Measurements from ENCODE around the gene SNAP47. TPM values are rescaled to one million over a fixed set of nuclear protein-coding genes. Genes with fewer than 3 reads are reported as not detected.

Gene SNAP47
- total and polyA plus RNA-seq, 9 of the 15 experiments (the other 6 are each of a cell fraction or from before 2014, with no cell fraction given) = 2.5 to 41.3 (median 32.6) TPM

DNA sequence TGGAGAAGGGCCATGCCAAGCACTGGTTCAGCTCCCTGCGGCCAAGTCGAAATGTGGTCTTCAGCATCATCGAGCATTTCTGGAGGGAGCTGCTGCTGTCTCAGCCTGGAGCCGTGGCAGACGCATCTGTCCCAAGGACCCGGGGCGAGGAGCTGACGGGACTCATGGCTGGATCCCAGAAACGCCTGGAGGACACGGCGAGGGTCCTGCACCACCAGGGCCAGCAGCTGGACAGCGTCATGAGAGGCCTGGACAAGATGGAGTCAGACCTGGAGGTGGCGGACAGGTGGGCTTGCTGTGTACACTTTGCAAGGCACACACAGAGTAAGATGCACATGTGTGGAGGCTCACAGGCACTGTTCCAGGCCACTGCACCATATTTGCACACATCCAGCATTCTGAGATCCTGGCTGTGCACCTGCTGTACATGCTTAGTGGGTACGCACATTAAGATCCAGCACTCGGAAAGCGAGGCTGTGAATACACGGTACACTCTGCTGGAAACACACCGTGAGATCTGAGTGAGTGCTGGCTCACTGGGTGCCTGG, 12.8 kb downstream of the SNAP47 start (continued):
- TF ChIP-seq, protein P1, sequence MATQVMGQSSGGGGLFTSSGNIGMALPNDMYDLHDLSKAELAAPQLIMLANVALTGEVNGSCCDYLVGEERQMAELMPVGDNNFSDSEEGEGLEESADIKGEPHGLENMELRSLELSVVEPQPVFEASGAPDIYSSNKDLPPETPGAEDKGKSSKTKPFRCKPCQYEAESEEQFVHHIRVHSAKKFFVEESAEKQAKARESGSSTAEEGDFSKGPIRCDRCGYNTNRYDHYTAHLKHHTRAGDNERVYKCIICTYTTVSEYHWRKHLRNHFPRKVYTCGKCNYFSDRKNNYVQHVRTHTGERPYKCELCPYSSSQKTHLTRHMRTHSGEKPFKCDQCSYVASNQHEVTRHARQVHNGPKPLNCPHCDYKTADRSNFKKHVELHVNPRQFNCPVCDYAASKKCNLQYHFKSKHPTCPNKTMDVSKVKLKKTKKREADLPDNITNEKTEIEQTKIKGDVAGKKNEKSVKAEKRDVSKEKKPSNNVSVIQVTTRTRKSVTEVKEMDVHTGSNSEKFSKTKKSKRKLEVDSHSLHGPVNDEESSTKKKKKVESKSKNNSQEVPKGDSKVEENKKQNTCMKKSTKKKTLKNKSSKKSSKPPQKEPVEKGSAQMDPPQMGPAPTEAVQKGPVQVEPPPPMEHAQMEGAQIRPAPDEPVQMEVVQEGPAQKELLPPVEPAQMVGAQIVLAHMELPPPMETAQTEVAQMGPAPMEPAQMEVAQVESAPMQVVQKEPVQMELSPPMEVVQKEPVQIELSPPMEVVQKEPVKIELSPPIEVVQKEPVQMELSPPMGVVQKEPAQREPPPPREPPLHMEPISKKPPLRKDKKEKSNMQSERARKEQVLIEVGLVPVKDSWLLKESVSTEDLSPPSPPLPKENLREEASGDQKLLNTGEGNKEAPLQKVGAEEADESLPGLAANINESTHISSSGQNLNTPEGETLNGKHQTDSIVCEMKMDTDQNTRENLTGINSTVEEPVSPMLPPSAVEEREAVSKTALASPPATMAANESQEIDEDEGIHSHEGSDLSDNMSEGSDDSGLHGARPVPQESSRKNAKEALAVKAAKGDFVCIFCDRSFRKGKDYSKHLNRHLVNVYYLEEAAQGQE (IDR thresholded peaks at IDR 0.05; ENCODE audit: borderline replicate concordance) = peak; percentile 26
- TF ChIP-seq, protein P1 (CRISPR knock-in tag; IDR thresholded peaks at IDR 0.05; ENCODE audit: low read depth) = no peak
- TF ChIP-seq ZNF695 (CRISPR knock-in tag; IDR thresholded peaks at IDR 0.05) (no peak), CEBPB (tag; IDR thresholded peaks at IDR 0.05) (no peak), ZNF707 (CRISPR knock-in tag; conservative IDR thresholded peaks at IDR 0.05) (no peak), PHF8 (IDR thresholded peaks at IDR 0.05; ENCODE audit: borderline replicate concordance, low read length) (no peak), TFAM (CRISPR knock-in tag; conservative IDR thresholded peaks at IDR 0.05) (no peak), BCL6 (CRISPR knock-in tag; IDR thresholded peaks at IDR 0.05) (no peak), KLF16 (IDR thresholded peaks at IDR 0.05) (no peak), PHF20 (IDR thresholded peaks at IDR 0.05; ENCODE audit: partially characterized antibody) (no peak), FOXJ2 (tag; IDR thresholded peaks at IDR 0.05) (no peak), ZNF354B (CRISPR knock-in tag; IDR thresholded peaks at IDR 0.05) (no peak), TEAD1 (CRISPR knock-in tag; IDR thresholded peaks at IDR 0.05) (peak in 1 of 2 experiments; percentile 37; a peak in 1 of 4 replicates), CBX2 (IDR thresholded peaks at IDR 0.05; ENCODE audit: insufficient read depth, low read length, poor library complexity, severe bottlenecking) (no peak)
- TF ChIP-seq, protein P2, sequence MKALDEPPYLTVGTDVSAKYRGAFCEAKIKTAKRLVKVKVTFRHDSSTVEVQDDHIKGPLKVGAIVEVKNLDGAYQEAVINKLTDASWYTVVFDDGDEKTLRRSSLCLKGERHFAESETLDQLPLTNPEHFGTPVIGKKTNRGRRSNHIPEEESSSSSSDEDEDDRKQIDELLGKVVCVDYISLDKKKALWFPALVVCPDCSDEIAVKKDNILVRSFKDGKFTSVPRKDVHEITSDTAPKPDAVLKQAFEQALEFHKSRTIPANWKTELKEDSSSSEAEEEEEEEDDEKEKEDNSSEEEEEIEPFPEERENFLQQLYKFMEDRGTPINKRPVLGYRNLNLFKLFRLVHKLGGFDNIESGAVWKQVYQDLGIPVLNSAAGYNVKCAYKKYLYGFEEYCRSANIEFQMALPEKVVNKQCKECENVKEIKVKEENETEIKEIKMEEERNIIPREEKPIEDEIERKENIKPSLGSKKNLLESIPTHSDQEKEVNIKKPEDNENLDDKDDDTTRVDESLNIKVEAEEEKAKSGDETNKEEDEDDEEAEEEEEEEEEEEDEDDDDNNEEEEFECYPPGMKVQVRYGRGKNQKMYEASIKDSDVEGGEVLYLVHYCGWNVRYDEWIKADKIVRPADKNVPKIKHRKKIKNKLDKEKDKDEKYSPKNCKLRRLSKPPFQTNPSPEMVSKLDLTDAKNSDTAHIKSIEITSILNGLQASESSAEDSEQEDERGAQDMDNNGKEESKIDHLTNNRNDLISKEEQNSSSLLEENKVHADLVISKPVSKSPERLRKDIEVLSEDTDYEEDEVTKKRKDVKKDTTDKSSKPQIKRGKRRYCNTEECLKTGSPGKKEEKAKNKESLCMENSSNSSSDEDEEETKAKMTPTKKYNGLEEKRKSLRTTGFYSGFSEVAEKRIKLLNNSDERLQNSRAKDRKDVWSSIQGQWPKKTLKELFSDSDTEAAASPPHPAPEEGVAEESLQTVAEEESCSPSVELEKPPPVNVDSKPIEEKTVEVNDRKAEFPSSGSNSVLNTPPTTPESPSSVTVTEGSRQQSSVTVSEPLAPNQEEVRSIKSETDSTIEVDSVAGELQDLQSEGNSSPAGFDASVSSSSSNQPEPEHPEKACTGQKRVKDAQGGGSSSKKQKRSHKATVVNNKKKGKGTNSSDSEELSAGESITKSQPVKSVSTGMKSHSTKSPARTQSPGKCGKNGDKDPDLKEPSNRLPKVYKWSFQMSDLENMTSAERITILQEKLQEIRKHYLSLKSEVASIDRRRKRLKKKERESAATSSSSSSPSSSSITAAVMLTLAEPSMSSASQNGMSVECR (CRISPR knock-in tag; IDR thresholded peaks at IDR 0.05) = no peak; the same call in 1 of the 2 replicates
- TF ChIP-seq, protein P3, sequence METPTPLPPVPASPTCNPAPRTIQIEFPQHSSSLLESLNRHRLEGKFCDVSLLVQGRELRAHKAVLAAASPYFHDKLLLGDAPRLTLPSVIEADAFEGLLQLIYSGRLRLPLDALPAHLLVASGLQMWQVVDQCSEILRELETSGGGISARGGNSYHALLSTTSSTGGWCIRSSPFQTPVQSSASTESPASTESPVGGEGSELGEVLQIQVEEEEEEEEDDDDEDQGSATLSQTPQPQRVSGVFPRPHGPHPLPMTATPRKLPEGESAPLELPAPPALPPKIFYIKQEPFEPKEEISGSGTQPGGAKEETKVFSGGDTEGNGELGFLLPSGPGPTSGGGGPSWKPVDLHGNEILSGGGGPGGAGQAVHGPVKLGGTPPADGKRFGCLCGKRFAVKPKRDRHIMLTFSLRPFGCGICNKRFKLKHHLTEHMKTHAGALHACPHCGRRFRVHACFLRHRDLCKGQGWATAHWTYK (CRISPR knock-in tag; IDR thresholded peaks at IDR 0.05) = 0 out of 2 replicates have a peak, but pooled peaks have one; percentile 41
